Hypothalamus (tissue), 51 donors: ENCODE measurements around the gene COMTD1.
A peak's percentile ranks its signal among the peaks of the same experiment; 100 is the strongest.

Source experiments
- DNase-seq, 51 donors: peaks; one replicate each; lab custom pipeline; 2025; lab: John Stamatoyannopoulos, UW

COMTD1 gene

DNA sequence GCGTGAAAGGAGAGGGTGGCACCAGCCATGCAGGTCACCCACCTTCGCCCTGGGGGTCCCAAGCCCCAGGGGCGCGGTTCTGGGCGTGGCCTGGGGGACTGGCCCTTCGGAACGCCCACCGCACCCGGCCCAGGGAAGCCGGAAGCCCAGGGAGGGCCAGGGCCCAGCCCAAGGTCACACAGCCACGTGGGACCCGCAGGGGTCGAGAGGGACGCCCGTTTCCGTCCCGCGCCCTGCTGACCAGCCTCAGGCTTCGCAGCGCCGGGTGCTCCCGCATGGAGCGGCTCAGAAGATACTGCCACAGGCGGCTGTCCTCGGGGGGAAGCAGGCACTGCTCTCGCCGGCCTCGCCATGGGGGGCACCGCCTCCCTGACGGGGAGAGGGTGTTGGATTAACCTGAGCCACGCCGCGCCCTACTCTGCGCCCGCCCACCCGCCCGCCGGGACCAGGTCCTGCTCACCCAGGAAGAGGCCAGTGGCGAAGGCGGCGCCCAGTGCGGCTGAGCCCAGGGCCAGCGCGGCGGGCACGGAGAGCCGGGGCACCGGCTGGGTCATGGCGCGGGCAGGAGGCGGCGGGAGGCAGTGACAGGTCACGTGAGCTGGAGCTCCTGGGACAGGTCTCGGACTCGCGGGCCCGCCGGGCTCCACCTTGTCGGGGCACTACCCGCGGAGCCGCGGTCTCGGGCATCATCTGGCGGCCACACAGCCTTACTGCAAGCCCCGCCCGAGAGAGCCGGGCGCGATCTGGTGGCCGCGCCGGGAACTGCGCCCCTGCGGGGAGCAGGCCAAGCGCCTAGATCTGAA lies at the start of gene COMTD1:
COMTD1 (minus strand) TSS at position 583 of the 803 bp plus-strand sequence; CDS start at position 554, 29 bp downstream.
- DNase-seq: peak; percentile 6 to 92 (median 81)

DNA sequence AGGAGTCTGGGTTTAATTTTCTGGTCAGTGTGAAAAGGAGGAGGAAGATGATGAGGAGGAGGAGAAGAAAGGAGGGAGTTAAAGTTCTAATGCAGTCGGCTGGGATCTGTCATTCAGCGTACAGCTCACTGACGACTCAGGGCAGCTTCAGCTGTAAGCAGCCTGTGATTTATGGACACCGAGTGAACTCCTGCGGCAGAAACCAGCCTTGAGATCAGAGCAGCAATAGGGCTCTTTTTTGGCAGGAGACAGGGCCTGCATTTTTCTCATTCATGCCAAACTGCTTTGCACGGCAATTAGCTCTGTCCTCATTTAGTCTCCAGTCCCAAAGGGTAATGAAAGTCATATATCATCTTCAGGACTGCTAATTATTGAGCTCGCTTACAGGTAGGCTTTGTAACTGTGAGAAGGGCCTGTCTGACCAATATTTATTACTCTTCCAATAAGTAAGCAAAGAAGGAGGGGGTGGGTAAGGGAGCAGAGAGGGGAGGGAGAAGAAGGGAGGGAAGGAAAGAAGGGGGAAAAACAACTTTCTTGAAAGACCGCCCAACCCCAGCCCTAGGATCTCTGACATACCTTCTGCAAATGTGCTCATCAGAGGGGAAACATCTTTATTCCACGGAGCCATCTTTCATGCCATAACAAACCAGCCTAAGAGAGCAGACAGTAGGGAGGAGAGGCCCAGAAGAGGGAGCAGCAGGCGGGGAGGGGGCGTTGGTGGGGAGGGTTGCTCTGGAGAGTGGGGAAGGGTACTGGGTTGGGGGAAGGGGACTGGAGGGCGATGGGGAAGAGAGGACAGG lies 48.1 kb upstream of the COMTD1 start:
- peak in 11 of 51 donors; percentile 3 to 56 (median 19) for DNase-seq

DNA sequence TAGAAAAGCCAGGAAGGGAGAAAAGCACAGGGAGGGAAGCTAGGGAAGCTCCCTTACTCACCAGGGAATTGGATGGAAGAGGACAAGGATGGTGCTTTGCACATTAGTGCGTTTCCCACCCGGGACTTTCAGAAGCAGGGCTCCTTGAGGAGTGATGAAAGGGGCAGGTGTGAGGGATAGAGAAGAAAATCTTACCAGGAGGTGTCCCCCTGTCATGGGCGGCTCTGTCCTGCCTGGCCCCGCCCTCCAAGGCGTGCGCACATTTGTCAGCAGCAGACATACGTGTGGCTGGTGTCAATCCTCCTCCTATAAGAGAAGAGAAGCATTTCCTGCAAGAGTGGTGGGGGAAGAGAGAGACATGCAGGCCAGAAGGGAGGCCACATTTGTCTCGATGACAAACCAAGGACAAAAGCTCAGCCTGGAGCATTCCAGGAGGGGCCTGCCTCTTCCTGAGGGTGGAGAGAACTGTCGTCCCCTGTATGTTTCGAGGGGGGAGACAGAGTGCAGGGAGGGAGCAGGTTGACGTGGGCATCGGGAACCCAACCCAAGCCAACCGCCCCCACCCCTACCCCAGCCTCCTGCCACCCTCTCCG lies 47.4 kb upstream of the COMTD1 start:
- peak in 5 of 51 donors; percentile 3 to 56 (median 28) for DNase-seq

DNA sequence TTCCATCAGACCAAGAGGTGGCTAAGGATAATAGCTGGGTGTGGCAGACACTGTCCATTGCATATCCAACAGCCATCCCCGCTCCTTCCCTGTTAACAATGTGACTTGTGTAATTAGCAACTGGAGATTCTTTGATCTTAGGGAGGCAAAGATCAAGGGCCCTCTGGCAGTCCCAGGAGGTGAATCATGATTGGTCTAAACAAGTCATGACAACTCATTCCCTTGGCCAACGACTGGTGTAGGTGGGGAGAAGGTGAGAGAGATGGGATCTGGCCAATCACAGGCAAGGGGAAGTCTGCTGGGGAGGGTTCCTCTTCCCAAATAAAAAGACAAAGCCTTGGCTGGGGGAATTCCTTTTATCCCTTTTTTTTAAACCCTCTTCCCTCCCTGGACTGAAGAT lies 46.2 kb upstream of the COMTD1 start:
- DNase-seq: no peak

DNA sequence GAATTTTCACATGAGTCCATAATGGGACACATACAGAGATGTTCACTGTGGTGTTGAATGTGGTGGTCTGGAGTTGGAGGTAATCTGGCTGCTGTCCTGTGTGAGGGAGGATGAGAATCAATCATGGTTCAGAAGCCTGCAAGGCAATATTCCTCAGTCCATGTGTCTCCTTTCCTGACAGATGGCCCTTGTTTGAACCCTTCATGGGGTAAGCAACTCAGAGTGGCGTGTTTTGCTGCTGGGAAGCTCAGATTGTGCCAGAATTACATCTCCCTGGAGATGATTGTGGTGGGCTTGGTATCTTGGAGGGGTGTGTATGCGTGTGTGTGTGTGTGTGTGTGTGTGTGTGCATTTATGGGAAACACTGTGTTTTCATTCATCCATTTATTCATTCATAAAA lies 44.5 kb upstream of the COMTD1 start:
- no peak for DNase-seq

DNA sequence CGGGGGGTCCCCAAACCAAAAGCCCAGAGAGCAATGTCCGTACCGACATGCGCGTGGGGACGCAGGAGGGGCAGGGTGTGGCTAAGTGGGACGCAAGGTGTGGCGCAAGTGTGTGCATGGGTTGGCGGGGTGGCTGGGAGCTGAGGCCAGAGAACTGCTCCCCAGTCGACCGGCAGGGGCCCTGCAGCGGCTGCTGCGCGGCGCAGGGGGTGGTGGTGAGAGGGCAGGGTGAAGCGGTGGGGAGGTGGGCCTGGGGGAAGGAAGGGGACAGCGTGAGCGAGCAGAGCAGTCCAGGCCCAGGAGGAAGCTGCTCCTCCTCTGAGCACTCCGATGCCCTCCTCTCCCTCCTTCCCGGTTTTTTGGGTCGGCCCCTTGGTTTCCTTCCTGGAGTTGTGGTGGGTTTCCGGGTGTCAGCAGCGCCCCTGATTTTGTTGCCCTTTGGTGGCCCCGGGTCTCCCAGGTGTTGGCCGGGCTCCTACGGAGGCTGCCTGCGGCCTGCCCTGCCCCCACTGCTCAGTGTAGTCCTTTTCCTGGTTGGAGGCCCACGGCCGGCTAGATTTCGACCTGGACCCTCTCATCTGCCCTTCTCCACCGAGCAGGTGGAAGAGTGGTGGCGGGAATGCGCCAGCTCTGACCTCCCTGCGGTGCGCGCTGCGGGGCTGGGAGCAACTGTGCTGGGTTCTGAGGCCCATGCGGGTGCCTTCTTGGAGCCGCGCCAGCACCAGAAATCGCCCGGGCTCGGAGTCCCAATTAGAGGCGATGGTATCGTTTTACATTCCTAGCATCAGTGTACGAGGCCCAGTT lies 40.5 kb upstream of the COMTD1 start:
- no peak for DNase-seq

DNA sequence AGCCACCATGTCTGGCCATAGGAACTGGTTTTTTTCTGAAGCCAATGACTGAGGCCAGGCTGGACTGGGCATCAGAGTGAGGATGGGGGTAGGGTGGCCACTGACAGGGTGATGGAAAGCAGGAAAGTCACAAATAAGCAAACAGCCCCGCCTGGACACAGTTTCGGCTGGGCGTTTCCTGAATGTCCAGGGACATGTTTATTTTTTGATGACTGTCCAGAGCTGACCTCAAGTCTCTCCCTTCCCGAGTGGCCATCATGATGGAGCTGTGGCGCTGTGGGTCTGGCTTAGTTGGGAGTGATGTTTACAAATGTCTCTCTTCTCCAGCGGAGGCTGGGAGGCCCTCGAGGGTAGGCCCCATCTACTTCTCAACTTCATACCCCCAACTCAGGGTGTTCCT lies 37.1 kb upstream of the COMTD1 start:
- DNase-seq: no peak

DNA sequence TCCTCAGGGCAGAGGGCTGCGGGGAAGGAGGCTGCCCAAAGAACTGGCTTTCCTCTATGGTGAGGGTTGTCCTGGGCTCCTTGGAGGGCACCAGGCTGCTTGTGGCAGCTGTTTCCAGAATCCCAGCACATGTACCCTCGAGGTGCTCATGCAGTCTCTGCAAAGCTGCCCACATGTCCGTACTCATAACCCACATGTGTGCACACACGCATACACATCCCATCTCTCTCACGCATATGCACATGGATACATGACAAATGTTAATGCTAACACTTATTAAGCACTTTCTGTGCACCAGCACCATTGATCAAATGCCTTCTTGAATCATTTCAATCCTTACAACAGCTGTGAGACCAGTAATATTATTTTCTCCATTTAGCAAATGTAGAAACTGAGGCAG lies 36.3 kb upstream of the COMTD1 start:
- no peak for DNase-seq

DNA sequence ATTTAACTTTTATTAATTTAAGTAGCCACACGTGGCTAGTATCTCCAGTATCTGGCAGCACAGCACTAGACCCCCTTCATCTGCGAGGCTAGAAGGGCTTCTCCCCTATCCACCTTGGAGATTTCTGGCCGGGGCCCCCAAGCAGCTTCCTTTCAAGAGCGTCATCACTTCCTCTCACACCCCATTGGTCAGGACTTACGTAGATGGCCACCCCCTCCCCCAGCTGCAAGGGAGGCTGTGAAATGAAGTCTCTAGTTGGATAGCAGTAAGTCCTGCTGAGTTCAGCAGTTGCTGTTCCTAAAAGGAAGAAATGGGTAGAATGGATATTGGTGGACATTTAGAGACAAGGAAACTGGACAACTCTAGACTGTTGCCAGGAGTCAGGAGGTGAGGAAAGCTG lies 33.8 kb upstream of the COMTD1 start:
- no peak for DNase-seq

DNA sequence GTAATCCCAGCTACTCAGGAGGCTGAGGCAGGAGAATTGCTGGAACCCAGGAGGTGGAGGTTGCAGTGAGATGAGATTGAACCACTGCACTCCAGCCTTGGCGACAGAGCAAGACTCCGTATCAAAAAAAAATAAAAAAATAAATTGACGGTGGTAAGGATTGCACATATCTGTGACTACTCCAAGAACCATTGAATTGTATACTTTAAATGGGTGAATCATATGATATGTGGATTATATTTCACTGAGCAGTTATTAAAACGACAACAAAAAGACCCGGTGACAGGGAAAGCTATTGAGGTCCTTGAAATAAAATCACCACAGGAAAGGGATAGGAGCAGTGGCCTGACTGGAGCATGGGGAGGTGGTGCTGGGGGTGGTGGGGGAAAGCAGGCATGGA lies 31.2 kb upstream of the COMTD1 start:
- DNase-seq: no peak

DNA sequence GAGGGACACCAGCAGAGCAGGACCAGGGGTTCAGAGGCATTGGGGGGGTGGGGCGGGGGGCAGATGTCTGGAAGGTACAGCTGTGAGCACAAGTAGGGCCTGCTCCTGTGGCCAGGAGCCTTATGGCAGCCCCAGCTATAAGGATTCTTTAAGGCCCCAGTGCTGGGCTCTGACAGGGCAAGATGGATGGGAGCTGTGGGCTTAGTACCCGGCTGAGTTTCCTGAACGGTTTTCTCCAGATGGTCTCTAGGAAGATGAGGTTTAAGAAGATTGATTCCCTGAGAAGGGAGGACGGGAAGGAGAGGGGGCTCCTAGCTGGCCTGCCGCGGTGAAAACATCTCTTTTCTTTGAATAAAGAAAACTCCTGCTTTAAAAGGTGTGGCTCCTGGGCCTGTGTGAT lies 30.1 kb upstream of the COMTD1 start:
- DNase-seq: no peak

DNA sequence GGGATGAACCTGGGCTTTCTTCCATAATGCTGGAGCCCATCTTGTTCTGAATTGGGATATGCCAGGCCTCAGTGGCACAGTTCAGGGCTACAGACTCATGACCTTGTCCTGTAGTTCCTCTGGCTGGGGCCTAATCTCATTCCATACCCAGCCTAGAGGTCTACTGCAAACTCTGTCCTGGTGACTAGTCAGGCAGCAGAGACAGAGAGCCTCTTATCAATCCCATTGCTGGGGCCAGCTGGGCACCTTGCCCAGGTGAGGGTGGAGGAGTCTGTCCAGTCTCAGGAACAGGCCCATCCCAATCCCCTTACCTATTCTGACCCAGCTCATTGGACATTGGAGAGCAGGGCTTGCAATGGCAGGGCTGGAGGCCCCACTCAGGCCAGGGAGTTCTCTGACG lies 28.0 kb upstream of the COMTD1 start:
- no peak for DNase-seq

DNA sequence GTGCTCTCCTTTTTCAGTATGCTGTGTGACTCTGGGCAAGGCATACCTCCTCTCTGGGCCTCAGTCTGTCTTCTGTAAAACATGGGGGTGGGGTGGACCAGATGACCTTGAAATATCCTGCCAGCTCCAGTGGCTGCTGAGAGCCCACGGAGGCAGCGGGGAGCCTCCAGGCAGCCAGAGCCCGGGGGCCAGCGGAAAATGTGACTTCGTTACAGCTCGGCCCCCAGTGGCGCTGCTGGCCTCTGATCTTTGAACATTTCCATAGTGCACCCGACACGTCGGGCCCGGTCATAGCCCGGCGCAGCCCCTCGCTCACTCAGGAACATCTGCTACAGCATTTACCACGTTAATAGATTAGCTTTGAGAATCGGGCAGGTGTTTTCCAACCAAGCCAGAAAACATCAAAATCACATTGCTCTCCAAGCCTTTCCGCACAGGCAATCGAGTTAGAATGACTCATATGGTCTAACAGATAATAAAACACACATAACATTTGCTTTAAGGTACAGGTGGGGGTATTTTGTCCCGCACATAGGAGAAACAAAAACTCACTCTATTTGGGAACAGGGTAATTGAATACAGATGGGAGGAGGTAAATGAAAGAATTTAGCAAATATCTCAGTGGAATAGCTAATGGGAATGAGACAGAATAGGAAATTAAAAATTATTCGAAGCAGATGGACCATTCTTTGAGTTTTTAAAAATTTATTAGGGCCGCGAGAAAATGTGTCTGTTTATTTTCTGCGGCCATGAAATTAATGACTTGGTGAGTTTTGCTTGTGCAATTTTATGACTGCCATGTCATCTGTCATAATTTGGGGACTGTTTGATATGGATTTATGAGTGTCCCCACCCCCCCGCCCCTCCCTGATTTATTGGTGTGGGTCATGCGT lies 26.3 kb upstream of the COMTD1 start:
- DNase-seq: no peak

DNA sequence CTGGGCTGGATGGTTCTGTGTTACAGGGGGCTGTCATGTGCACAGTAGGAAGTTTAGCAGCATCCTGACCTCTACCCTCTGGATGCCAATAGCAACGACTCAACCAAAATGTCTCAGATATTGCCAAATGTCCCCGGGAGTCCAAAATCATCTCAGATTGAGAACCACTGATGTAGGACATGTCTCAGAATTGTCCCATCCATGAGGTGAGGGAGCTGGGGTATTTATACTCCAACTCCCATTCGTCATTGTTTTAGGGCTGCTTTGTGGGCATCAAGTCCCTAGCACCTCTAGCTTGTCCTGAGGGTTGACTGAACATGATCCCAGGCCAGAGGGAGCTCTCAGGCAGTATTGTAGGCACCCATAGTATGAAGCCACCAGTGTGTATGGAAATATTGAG lies 25.2 kb upstream of the COMTD1 start:
- DNase-seq: no peak

DNA sequence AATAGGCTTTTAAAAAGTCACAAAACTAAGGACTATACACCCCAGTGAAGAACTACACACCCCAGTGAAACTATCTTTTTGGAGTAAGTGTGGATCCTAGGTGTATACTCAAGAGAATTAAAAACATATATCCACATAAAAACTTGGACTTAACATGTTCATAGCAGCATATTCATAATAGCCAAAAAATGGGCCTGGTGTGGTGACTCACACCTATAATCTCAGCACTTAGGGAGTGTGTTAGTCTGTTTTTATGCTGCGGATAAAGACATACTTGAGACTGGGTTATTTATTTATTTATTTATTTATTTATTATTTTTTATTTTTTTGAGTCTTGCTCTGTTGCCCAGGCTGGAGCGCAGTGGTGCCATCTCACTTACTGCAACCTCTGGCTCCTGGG lies 19.0 kb upstream of the COMTD1 start:
- DNase-seq: no peak

DNA sequence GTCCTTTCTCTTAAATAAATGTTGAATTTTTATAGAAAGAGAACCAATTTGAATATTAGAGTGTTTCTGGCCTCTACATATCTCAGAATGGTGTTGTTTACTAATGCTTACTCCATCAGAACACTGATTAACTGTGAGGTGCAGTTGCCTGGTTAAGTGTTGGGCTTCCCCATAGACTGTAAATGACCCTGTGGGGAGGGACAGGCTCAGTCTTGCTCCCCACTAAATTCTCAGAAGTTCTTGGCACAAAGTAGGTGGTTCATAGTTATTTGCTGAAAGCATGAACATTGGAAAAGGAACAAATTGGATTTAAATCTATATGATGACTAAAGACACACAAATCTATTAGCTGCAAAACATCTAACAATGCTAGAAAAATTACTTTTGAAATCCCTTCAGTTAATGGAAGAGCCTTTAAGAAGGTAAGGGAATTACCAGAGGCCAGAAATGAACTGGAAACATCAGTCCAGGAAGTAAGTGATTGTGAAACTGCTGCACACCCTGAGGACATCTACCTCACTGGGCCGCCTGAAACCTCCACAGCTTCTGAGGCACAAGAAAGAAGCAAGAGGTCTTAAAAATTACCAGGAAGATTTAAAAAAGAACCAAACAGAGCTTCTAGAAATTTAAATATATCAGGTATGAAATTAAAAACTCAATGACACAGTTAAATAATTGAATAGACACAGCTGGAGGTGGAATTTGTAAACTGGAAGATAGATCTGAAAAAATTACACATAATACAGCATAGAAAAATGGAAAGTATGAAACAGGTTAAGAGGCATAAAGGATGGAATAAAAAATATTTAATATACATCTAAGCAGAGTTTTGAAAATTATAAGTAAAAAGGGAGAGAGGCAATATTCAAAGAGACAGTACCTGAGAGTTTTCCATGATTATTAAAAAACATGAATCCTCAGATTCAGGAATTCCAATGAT lies 17.8 kb upstream of the COMTD1 start:
- DNase-seq: no peak

DNA sequence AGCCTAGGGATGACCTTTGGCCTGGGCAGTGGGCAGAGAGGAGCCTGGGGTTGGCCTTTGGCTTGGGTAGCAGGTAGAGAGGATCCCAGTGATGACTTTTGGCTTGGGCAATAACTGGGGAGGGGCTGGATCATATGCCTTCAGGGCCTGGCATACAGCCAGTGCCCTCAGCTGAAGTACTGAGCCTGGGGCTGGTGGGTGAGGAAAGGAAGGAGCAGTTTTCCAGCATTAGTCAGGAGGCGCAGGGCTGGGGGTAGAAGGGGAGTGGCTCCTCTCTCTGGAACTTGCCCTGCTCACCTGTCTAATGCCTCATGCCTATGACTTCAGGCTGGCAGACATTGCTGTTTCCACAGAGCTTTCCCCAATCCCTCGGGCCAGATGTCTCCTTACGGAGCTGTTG lies 15.2 kb upstream of the COMTD1 start:
- no peak for DNase-seq

DNA sequence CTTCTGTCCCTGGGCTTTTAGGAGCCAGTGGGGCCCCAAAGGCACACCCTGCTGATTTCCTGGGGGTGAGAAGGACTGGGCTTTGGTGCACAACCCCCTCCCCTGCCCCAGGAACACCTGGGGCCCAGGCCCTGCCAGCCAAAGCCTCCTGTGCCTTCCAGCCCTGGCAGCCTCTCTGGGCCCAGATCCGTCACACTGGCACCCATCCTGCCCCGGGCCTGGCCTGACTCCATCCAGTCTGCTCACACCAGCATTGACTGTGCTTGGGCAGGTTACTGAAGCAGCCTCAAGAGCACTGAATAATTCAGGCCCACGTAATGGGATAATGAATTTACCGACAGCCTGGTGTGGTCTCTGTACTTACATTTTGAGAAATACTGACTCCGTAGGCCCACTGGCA lies 12.0 kb upstream of the COMTD1 start:
- peak in 8 of 51 donors; percentile 1 to 35 (median 18) for DNase-seq

DNA sequence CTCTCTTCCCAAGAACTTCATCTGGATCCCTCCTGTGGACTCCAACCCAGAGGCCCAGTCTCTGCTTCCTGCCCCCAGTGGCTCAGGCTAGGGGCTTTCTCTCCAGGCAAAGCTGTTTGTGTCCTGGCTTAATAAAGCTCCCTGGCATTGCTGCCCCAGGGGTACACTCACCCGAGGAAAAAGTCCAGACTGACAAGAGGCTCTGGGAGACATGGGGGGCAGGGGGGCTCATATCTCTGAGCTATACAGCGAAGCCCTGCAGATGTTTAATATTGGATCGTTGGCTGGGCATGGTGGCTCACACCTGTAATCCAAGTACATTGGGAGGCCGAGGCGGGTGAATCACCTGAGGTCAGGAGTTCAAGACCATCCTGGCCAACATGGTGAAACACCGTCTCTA lies 10.7 kb upstream of the COMTD1 start:
- DNase-seq: no peak
